Nephron progenitor cell (in vitro differentiated cells): ENCODE measurements around the gene L1CAM.
A peak's percentile ranks its signal among the peaks of the same experiment; 100 is the strongest.
"Not testable (repeated sequence)": the region's sequence is repeated elsewhere in the genome, so short reads cannot be mapped to it uniquely, and the experiment has no call there.

Experiments used
- DNase-seq: peaks from one replicate; pipeline ENCODE4 v3.0.0; 2021
- H3K27ac Mint-ChIP-seq: 2 replicates; pipeline ENCODE4 v1.8.0; 2021; ENCODE audit warnings: mild to moderate bottlenecking, moderate library complexity, mixed read lengths
- H3K27me3 Mint-ChIP-seq: 2 replicates; pipeline ENCODE4 v1.8.0; 2021; ENCODE audit warnings: mild to moderate bottlenecking, low read depth, mixed read lengths; ENCODE audit not compliant: poor library complexity
- H3K36me3 Mint-ChIP-seq: 2 replicates; pipeline ENCODE4 v1.8.0; 2021; ENCODE audit warnings: low read depth, mixed read lengths
- H3K4me1 Mint-ChIP-seq: 2 replicates; pipeline ENCODE4 v1.8.0; 2021; ENCODE audit warnings: mixed read lengths
- H3K4me3 Mint-ChIP-seq: 2 replicates; pipeline ENCODE4 v1.8.0; 2021; ENCODE audit warnings: mild to moderate bottlenecking, moderate library complexity, mixed read lengths
- H3K9me3 Mint-ChIP-seq: 2 replicates; pipeline ENCODE4 v1.8.0; 2021; ENCODE audit warnings: mild to moderate bottlenecking, moderate library complexity, mixed read lengths
- CTCF ChIP-seq: fragments of 200-600 bp; sonication (generic); IDR thresholded peaks from 2 replicates; pipeline ENCODE4 v1.5.0; 2021; ENCODE audit warnings: antibody characterized with exemption

L1CAM gene

GRCh38 chrX:153819384-153820040, 66.5 kb downstream of the L1CAM start:
- H3K27ac Mint-ChIP-seq = no peak overlapping the region
- peak overlapping the region; percentile 70 for H3K4me3 Mint-ChIP-seq
- H3K36me3 Mint-ChIP-seq = no peaks in the 10 kb centered on the region
- DNase-seq = no peak
- H3K9me3 Mint-ChIP-seq = peaks cover 67% of the 10 kb centered on the region
- H3K4me1 Mint-ChIP-seq = peaks cover 32% of the 10 kb centered on the region
- no peak for TF ChIP-seq CTCF
- no peaks in the 10 kb centered on the region for H3K27me3 Mint-ChIP-seq

GRCh38 chrX:153818571-153819383, 67.2 kb downstream of the L1CAM start:
- Mint-ChIP-seq H3K27me3 (no peaks in the 10 kb centered on the region), H3K36me3 (no peaks in the 10 kb centered on the region), H3K4me3 (peak overlapping the region; percentile 70), H3K27ac (no peak overlapping the region), H3K4me1 (peaks cover 32% of the 10 kb centered on the region), H3K9me3 (peaks cover 62% of the 10 kb centered on the region)
- DNase-seq = peak; percentile 79
- TF ChIP-seq CTCF = no peak

- H3K4me3 Mint-ChIP-seq, H3K36me3 Mint-ChIP-seq, DNase-seq, H3K27ac Mint-ChIP-seq, H3K27me3 Mint-ChIP-seq: not testable (repeated sequence)
- Mint-ChIP-seq H3K9me3 (peaks cover 63% of the 10 kb centered on the region), H3K4me1 (peaks cover 32% of the 10 kb centered on the region)
Measured at GRCh38 chrX:153818064-153818463, 67.9 kb downstream of the L1CAM start.

DNA sequence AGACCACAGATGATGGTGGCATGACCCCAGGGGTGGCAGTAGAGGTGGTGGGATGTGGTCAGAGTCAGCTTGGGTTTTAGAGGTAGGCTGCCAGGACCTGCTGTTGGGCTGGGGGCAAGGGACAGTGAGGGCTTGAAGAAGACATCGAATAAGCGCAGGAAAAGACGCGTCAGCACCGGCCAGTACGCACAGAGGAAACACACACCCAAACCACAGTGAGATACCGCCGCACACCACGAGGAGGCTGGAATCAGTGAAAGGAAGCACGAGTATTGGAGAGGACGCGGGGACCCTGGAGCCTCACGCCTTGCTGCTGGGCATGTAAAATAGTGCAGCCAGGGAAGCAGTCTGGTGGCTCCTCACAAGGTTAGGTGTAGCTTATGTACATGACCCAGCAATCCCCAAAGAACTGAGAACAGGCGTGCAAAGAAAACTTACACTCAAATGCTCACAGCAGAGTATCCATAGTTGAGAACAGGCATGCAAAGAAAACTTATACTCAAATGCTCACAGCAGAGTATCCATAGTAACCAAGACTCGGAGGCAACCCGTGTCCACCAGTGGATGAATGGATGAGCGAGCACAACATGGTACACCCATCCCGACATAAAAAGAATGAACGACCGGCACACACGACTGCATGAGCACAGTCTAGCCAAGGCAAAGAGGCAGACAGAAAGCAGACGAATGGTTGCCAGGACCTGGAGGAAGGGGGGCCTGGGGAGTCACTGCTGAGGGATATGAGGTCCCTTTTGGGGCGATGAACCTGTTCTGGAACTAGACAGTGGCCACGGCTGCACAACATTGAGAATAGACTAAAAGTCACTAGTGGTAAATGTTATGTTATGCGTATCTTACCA, 68.9 kb downstream of the L1CAM start:
- peaks cover 64% of the 10 kb centered on the region for H3K9me3 Mint-ChIP-seq
- peak overlapping the region; percentile 17 for H3K27ac Mint-ChIP-seq
- no peaks in the 10 kb centered on the region for H3K36me3 Mint-ChIP-seq
- peaks cover 29% of the 10 kb centered on the region for H3K4me1 Mint-ChIP-seq
- DNase-seq = no peak
- TF ChIP-seq CTCF = no peak
- H3K4me3 Mint-ChIP-seq = peak overlapping the region; percentile 26
- H3K27me3 Mint-ChIP-seq = no peaks in the 10 kb centered on the region

GRCh38 chrX:153814591-153815315, 71.2 kb downstream of the L1CAM start:
- H3K9me3 Mint-ChIP-seq = peaks cover 70% of the 10 kb centered on the region
- H3K4me3 Mint-ChIP-seq = no peak overlapping the region
- H3K27ac Mint-ChIP-seq = no peak overlapping the region
- peaks cover 28% of the 10 kb centered on the region for H3K4me1 Mint-ChIP-seq
- no peaks in the 10 kb centered on the region for H3K27me3 Mint-ChIP-seq
- H3K36me3 Mint-ChIP-seq = no peaks in the 10 kb centered on the region
- no peak for DNase-seq
- TF ChIP-seq CTCF = no peak
